SKM-1 treated with dmso at 0.1 percent for 144 hours (cell line): ENCODE data around the gene ABTB2.

Source experiments
- DNase-seq: peaks from one replicate; lab custom pipeline; 2025; ENCODE audit not compliant: unreplicated experiment; lab: John Stamatoyannopoulos, UW

Gene ABTB2

DNA sequence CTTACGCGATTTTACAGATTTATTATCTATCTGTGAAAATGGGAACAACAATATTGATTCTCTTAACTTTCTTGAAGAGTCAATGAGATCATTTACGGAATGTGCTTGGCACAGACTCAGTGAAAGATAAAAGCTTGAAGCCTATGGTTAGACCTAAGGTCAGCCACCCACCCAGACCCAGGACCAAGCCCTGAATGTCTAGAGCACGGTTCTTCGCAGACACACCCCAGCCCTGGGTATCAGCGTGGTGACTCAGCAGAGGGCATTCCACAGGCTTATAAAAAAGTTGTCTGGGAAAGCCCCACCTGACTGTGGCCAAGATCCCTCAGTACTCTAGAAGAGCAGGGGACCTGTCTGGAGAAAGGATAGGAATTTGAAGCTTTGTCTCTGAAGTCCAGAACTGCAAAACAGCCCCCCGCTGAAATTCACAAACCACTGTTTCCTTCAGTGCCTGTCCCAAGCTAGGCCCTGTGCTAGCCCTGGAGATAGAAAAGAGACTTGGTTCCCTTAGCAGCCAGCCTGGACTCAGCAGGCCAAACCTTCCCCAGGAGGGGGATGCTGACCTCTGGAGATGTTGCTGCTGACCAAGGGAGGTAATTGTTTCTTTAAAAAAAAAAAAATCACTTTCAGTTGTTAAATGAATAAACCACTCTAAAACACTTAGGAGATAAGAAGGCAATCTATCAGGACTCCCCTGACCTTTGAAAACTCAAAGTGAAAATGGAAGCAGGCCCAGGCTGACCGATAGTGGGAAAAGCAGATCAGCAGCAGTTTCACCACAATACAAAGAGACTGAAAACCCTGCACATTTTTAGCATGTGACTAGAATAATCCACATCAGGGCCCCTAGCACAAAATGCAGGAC lies 114.0 kb downstream of the ABTB2 start:
- DNase-seq: no peak

GRCh38 chr11:34242037-34242625 lies 115.7 kb downstream of the ABTB2 start:
- DNase-seq: no peak

- no peak for DNase-seq
These were observed 117.7 kb downstream of the ABTB2 start for GRCh38 chr11:34240150-34240494.

GRCh38 chr11:34239465-34240149 lies 118.2 kb downstream of the ABTB2 start:
- DNase-seq: no peak

DNA sequence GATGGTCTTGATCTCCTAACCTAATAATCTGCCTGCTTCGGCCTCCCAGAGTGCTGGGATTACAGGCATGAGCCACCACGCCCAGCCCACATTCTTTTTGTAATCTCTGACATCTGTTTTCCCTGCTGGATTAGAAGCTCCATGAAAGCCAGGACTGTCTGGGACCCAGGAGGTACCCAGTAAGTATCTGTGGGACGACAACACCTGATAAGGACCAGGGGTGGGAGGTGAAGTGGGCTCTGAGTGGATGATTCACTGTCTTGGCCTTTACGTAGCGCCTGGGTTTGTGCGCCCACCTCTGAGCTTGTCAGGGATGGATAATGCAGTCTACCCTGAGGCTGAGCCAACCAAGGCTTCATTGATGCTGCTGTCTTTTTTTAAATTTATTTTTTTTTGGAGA lies 118.8 kb downstream of the ABTB2 start:
- DNase-seq: no peak

DNA sequence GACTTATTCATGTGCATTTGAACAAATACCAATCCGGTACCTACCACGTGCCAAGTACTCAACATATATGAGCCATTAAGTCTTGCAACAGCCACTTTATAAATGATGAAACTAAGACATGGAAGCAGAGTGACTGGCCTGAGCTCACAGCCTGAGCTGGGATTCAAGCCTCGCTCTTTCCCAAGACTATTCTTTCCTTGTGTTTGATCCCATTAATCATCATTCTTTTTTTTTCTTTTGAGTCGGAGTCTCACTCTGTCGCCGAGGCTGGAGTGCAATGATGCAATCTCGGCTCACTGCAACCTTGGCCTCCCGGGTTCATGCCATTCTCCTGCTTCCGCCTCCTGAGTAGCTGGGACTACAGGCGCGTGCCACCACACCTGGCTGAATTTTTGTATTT lies 119.3 kb downstream of the ABTB2 start:
- DNase-seq: no peak

DNA sequence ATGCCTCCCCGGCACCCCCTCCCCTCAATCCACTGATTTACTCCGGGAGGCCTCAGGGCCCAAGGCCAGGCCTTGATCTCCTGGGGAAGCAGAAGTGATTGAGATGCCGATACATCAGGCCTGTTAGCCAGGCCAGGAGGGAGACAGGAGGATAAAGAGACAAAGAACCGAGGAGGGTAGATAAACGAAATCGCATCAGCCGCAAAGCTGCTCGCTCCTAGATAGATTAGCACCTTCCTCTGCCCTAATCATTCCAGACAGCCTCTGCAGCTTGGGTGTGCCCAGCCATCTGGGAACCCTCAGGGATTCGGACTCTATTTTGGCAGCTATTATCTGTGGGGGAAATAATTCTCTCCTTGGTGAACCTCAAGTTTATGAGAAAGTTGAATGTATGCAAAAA lies 121.2 kb downstream of the ABTB2 start:
- no peak for DNase-seq

DNA sequence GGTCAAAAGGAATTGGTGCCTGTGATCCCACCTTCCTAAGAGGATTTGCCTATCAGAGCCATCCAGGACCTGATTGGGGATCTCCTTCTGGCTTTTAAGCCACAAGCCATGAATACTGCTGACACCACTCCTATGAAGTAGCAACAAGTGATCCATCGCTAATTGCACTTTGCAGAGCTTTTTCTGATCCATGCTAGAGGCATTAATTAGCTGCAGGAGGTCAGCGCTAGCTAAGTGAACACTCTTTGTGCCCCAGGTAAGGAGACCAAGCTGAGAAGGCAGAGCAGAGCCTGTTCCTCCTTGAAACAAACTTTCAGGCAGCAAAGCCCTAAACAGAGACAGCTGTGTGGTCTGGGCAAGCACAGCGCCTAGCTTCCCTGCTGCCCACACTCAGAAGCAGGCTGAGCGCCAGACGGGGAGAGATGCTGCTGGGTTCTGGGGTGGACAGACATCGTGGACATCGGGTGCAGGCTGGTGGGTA lies 122.2 kb downstream of the ABTB2 start:
- no peak for DNase-seq

DNA sequence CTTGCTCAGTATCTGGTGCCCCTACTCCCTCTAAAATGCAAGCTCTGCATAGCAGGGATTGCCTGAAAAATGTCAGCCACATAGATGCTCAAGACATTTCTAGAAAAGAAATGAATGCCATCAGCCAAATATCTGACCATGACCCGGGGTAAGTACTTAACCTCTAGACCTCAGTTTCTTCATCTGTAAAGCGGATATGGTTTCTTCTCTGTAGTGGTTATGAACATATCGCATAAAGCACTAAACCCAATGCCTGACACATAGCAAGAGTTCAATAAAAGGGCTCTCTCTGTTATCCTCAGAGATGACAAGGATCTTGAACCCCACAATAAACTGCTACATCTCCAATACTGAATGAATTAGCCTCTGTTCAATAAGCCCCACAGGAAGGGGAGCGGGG lies 122.6 kb downstream of the ABTB2 start:
- no peak for DNase-seq

- DNase-seq: peak; percentile 69
These were observed 123.6 kb downstream of the ABTB2 start for GRCh38 chr11:34234086-34234740.

- DNase-seq: no peak
These were observed 124.6 kb downstream of the ABTB2 start for GRCh38 chr11:34233215-34233614.

DNA sequence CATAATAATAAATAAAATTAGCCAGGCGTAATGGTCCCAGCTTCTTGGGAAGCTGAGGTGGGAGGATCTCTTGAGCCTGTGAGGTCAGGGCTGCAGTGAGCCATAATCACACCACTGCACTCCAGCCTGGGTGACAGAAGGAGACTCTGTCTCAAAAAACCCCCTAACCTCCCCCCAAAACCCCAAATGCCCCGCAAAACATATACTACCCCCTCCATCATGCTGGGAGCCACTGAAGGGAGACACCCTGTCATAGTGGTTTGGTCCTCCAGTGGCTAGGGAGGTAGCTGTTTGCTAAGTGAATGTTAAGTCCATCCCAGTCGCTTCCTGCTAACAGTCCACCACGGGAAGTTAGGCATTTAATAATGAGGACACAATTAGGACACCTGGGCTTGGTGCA lies 125.0 kb downstream of the ABTB2 start:
- no peak for DNase-seq

GRCh38 chr11:34226210-34226609 lies 131.6 kb downstream of the ABTB2 start:
- no peak for DNase-seq

GRCh38 chr11:34225091-34225490 lies 132.7 kb downstream of the ABTB2 start:
- no peak for DNase-seq

DNA sequence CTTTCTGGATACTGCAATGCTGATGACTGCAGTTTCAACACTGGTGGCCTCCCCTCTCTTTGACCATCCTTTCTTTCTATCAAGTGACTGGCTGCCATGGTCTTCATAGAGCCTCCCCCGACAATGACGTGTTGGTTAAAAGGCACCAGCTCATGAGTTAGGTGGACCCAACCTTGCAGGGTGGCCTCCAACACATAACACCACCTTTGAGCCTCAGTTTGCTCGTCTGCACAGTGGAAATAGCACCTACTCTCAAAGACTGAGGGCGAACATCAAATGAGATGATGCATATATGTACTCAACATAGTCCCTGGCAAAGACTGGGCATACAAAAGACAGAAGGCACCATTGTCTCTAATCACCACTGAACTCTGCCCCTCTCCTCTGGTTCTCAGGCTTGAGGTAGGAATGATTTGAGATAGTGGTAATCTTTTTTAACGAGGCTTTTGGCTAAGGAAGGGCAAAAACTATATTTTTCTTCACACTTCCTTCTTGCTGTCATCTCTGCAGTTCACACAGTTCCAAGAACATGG lies 133.3 kb downstream of the ABTB2 start:
- DNase-seq: no peak

- DNase-seq: no peak
These were observed 133.9 kb downstream of the ABTB2 start for GRCh38 chr11:34223907-34224306.

- no peak for DNase-seq
These were observed 134.6 kb downstream of the ABTB2 start for GRCh38 chr11:34223021-34223813.

DNA sequence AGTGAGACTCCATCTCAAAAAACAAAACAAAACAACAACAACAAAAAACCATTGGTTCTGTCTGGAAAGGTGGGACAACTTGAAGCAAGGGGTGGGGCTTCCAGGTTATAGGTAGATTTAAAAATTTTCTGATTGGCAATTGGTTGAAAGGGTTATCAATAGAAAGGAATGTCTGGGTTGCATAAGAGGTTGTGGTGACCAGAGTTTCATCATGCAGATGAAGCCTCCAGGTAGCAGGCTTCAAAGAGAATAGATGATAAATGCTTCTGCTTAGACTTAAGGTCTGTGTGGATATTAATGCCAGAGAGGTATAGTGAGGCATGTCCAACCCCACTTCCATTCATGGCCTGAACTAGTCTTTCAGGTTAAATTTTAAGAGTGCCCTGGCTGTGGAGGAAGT lies 135.8 kb downstream of the ABTB2 start:
- DNase-seq: no peak

- DNase-seq: no peak
These were observed 137.9 kb downstream of the ABTB2 start for GRCh38 chr11:34219941-34220370.

GRCh38 chr11:34219279-34219678 lies 138.5 kb downstream of the ABTB2 start:
- DNase-seq: no peak
